ENCODE data around the gene AKAP6. TPM values are rescaled to one million over a fixed set of nuclear protein-coding genes. Genes with fewer than 3 reads are reported as not detected.

The AKAP6 gene
- total and polyA plus RNA-seq, 2 experiments from 2014 or later: 0.38 to 0.42 TPM

- H3K4me1 ChIP-seq (ENCODE audit: insufficient read depth): no peaks in the 10 kb centered on the region
- Mint-ChIP-seq H3K4me3 (no peak overlapping the region), H3K27me3 (ENCODE audit: insufficient read depth, low read depth, poor library complexity) (no peaks in the 10 kb centered on the region), H3K36me3 (ENCODE audit: low read depth) (no peaks in the 10 kb centered on the region), H3K9me3 (no peaks in the 10 kb centered on the region; the same call in 2 of the 3 replicates), H3K27ac (no peak overlapping the region), H3K4me1 (peaks cover 2% of the 10 kb centered on the region; the same call in 2 of the 3 replicates)
- no peaks in the 10 kb centered on the region for H3K27me3 ChIP-seq (ENCODE audit: insufficient read depth)
- no peak overlapping the region for H3K27ac ChIP-seq (ENCODE audit: low read depth)
- no peak overlapping the region for H2AFZ ChIP-seq
- no peaks in the 10 kb centered on the region for H3K36me3 ChIP-seq (ENCODE audit: insufficient read depth)
- no peaks in the 10 kb centered on the region for H3K9me2 ChIP-seq (ENCODE audit: insufficient read depth)
- no peak overlapping the region for H3K4me2 ChIP-seq
- H3K79me2 ChIP-seq (replicated peaks; ENCODE audit: insufficient read depth): no peaks in the 10 kb centered on the region
- ATAC-seq (no peak), DNase-seq (ENCODE audit: low spot score) (no peak)
- TF ChIP-seq POLR2AphosphoS5 (IDR thresholded peaks at IDR 0.05; ENCODE audit: low read depth) (no peak), ZNF114 (CRISPR knock-in tag; IDR thresholded peaks at IDR 0.05) (no peak), ZNF462 (CRISPR knock-in tag; IDR thresholded peaks at IDR 0.05) (no peak), CTCF (conservative IDR thresholded peaks at IDR 0.05; ENCODE audit: low read depth in 2 of 2) (no peak), ETS1 (IDR thresholded peaks at IDR 0.05) (no peak), STAT1 (IDR thresholded peaks at IDR 0.05; ENCODE audit: unreplicated experiment) (no peak), EZH2 (IDR thresholded peaks at IDR 0.05; ENCODE audit: low read depth, unreplicated experiment) (no peak), NANOG (IDR thresholded peaks at IDR 0.05; ENCODE audit: borderline replicate concordance) (no peak), ZNF331 (CRISPR knock-in tag; IDR thresholded peaks at IDR 0.05; ENCODE audit: low read depth) (no peak)
- no peaks in the 10 kb centered on the region for H3F3A ChIP-seq (replicated peaks; ENCODE audit: low read depth)
- no peaks in the 10 kb centered on the region for H4K20me1 ChIP-seq (replicated peaks; ENCODE audit: insufficient read depth)
- H3K4me3 ChIP-seq: no peak overlapping the region
Observed at GRCh38 chr14:32677129-32677780, 348.2 kb downstream of the AKAP6 start.

All from GM23338 (cell line).